Neural cell (in vitro differentiated cells): ENCODE measurements around the gene ITFG1. TPM values are rescaled to one million over a fixed set of nuclear protein-coding genes. Genes with fewer than 3 reads are reported as not detected.

Experiments used
- H2AFZ ChIP-seq: fragments of 200-600, 300-800 bp; sonication (generic), shearing (Covaris generic); 2 replicates; pipeline ENCODE4 v1.6.0; 2014; ENCODE audit warnings: low read depth, mild to moderate bottlenecking, antibody characterized with exemption, low read length, moderate library complexity
- H3F3A ChIP-seq: fragments of 200-600 bp; shearing (Covaris generic); 2 replicates; pipeline ENCODE4 v1.6.1; 2016; ENCODE audit warnings: mild to moderate bottlenecking, moderate library complexity, mixed read lengths, antibody characterized with exemption, low read length; ENCODE audit not compliant: insufficient read depth, poor library complexity, severe bottlenecking
- H3K27ac ChIP-seq: fragments of 200-600, 300-800 bp; sonication (generic), shearing (Covaris generic); 2 replicates; pipeline ENCODE4 v1.5.1; 2014; ENCODE audit warnings: mild to moderate bottlenecking, low read length, moderate library complexity
- H3K27me3 ChIP-seq: fragments of 300-800, 200-600 bp; sonication (generic), shearing (Covaris generic); 2 replicates; pipeline ENCODE4 v1.6.0; 2014; ENCODE audit warnings: mild to moderate bottlenecking, low read depth, low read length, moderate library complexity; ENCODE audit not compliant: insufficient read depth
- H3K36me3 ChIP-seq: fragments of 300-800, 200-600 bp; sonication (generic), shearing (Covaris generic); 2 replicates; pipeline ENCODE4 v1.5.1; 2014; ENCODE audit warnings: mild to moderate bottlenecking, antibody characterized with exemption, low read length, moderate library complexity; ENCODE audit not compliant: insufficient read depth
- H3K4me2 ChIP-seq: fragments of 300-800, 200-600 bp; sonication (generic), shearing (Covaris generic); 2 replicates; pipeline ENCODE4 v1.6.0; 2014; ENCODE audit warnings: mild to moderate bottlenecking, low read length
- H3K4me3 ChIP-seq: fragments of 300-800, 200-600 bp; sonication (generic), shearing (Covaris generic); 2 replicates; pipeline ENCODE4 v1.5.1; 2014; ENCODE audit warnings: mild to moderate bottlenecking, low read length, moderate library complexity
- H3K79me2 ChIP-seq: fragments of 200-600 bp; shearing (Covaris generic); replicated peaks from 2 replicates; pipeline ENCODE4 v1.6.0; 2014; ENCODE audit warnings: mild to moderate bottlenecking, low read length, moderate library complexity; ENCODE audit not compliant: insufficient read depth
- H3K9ac ChIP-seq: fragments of 300-800, 200-600 bp; sonication (generic), shearing (Covaris generic); 2 replicates; pipeline ENCODE4 v1.6.1; 2016; ENCODE audit warnings: mild to moderate bottlenecking, low read length, mixed read lengths
- H3K9me2 ChIP-seq: fragments of 200-600 bp; shearing (Covaris generic); 2 replicates; pipeline ENCODE4 v1.6.1; 2016; ENCODE audit warnings: mild to moderate bottlenecking, low read length, mixed read lengths; ENCODE audit not compliant: insufficient read depth
- H3K9me3 ChIP-seq: fragments of 200-600, 300-800 bp; sonication (generic), shearing (Covaris generic); 2 replicates; pipeline ENCODE4 v1.6.1; 2016; ENCODE audit warnings: mild to moderate bottlenecking, mixed run types, low read length, moderate library complexity, mixed read lengths
- H4K20me1 ChIP-seq: fragments of 200-600 bp; shearing (Covaris generic); 2 replicates; pipeline ENCODE4 v1.6.1; 2016; ENCODE audit warnings: mild to moderate bottlenecking, mixed run types; ENCODE audit not compliant: insufficient read depth
- EP300 ChIP-seq: fragments of 450-650 bp; conservative IDR thresholded peaks from 2 replicates; pipeline ENCODE4 v1.6.1; 2014; ENCODE audit warnings: antibody characterized with exemption, mild to moderate bottlenecking, moderate library complexity; ENCODE audit not compliant: poor library complexity, severe bottlenecking
- EZH2 ChIP-seq: fragments of 200-600, 300-800 bp; shearing (Covaris generic), sonication (generic); IDR thresholded peaks from 2 replicates; pipeline ENCODE4 v1.6.1; 2014; ENCODE audit warnings: antibody characterized with exemption, low read length, borderline replicate concordance, mild to moderate bottlenecking; ENCODE audit not compliant: insufficient read depth, poor library complexity, severe bottlenecking
- MXI1 ChIP-seq: fragments of 450-650 bp; conservative IDR thresholded peaks from 2 replicates; pipeline ENCODE4 v1.6.1; 2014; ENCODE audit warnings: antibody characterized with exemption, mild to moderate bottlenecking; ENCODE audit not compliant: poor library complexity, severe bottlenecking
- POLR2AphosphoS5 ChIP-seq: IDR thresholded peaks from 2 replicates; pipeline ENCODE4 v1.6.1; 2012
- RAD21 ChIP-seq: fragments of 450-650 bp; conservative IDR thresholded peaks from 2 replicates; pipeline ENCODE4 v1.6.1; 2014; ENCODE audit warnings: antibody characterized with exemption, mild to moderate bottlenecking, moderate library complexity
- SMC3 ChIP-seq: fragments of 450-650 bp; conservative IDR thresholded peaks from 2 replicates; pipeline ENCODE4 v1.6.1; 2014; ENCODE audit warnings: antibody characterized with exemption, mild to moderate bottlenecking, moderate library complexity; ENCODE audit not compliant: poor library complexity
- TAF1 ChIP-seq: IDR thresholded peaks from 2 replicates; pipeline ENCODE4 v1.6.1; 2012; ENCODE audit warnings: low read depth
- polyA plus RNA-seq: library from polyadenylated mRNA; depleted of rRNA; stranded (reverse); fragments of >200 nt; gene quantifications from 2 replicates; pipeline ENCODE4 v1.2.3, GENCODE V29; 2014
- TF ChIP-seq, protein P1 (sequence below): IDR thresholded peaks from 2 replicates; pipeline ENCODE4 v1.6.1; 2012; ENCODE audit warnings: borderline replicate concordance
- TF ChIP-seq, protein P2 (sequence below): fragments of 450-650 bp; IDR thresholded peaks from 2 replicates; pipeline ENCODE4 v1.5.1; 2014; ENCODE audit warnings: antibody characterized with exemption, mild to moderate bottlenecking, moderate library complexity; ENCODE audit not compliant: poor library complexity, severe bottlenecking

The ITFG1 gene
- polyA plus RNA-seq, 1 donor from 2014 or later, result 155 TPM

- peaks cover 4% of the 10 kb centered on the region for H3F3A ChIP-seq
- no peaks in the 10 kb centered on the region for H3K9me2 ChIP-seq
- H3K79me2 ChIP-seq, result no peaks in the 10 kb centered on the region
- H3K9ac ChIP-seq, result no peak overlapping the region
- H2AFZ ChIP-seq, result no peak overlapping the region
- no peaks in the 10 kb centered on the region for H3K27me3 ChIP-seq
- H3K9me3 ChIP-seq, result no peaks in the 10 kb centered on the region
- no peaks in the 10 kb centered on the region for H3K36me3 ChIP-seq
- no peaks in the 10 kb centered on the region for H4K20me1 ChIP-seq
- no peak overlapping the region for H3K4me2 ChIP-seq
- H3K27ac ChIP-seq, result no peak overlapping the region
- no peak overlapping the region for H3K4me3 ChIP-seq
- TF ChIP-seq EP300, result no peak
Measured at GRCh38 chr16:47480410-47480809, 19.5 kb upstream of the ITFG1 start.

DNA sequence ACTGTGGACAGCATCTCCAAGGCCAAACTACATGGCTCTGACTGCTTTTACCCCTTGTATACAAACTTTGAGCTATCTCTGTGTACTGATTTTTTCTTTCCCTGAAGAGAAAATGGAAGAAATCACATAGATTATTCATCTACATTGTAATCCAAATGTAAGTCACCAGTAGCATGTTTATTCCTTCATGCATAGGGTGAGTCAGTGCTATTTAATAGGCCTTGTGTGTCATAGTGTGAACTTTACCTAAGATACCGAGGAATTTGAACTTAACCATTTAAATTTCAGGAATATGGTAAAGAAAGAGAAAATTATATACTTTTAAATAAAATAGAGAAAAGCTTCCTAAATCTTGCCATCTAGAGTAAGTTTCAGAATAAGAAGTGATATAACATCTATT, 16.8 kb upstream of the ITFG1 start:
- no peak overlapping the region for H2AFZ ChIP-seq
- H3K79me2 ChIP-seq, result no peaks in the 10 kb centered on the region
- H3K4me3 ChIP-seq, result peak overlapping the region; percentile 31
- no peaks in the 10 kb centered on the region for H3K9me2 ChIP-seq
- peaks cover 4% of the 10 kb centered on the region for H3K36me3 ChIP-seq
- peaks cover 4% of the 10 kb centered on the region for H3F3A ChIP-seq
- peak overlapping the region; percentile 44 for H3K4me2 ChIP-seq
- H3K9ac ChIP-seq, result no peak overlapping the region
- H3K27ac ChIP-seq, result peak overlapping the region; percentile 41
- no peaks in the 10 kb centered on the region for H3K27me3 ChIP-seq
- no peaks in the 10 kb centered on the region for H3K9me3 ChIP-seq
- H4K20me1 ChIP-seq, result no peaks in the 10 kb centered on the region
- TF ChIP-seq SMC3 (no peak), EP300 (no peak), TAF1 (no peak), MXI1 (no peak), POLR2AphosphoS5 (no peak), RAD21 (no peak), EZH2 (no peak)
- TF ChIP-seq, protein P1, sequence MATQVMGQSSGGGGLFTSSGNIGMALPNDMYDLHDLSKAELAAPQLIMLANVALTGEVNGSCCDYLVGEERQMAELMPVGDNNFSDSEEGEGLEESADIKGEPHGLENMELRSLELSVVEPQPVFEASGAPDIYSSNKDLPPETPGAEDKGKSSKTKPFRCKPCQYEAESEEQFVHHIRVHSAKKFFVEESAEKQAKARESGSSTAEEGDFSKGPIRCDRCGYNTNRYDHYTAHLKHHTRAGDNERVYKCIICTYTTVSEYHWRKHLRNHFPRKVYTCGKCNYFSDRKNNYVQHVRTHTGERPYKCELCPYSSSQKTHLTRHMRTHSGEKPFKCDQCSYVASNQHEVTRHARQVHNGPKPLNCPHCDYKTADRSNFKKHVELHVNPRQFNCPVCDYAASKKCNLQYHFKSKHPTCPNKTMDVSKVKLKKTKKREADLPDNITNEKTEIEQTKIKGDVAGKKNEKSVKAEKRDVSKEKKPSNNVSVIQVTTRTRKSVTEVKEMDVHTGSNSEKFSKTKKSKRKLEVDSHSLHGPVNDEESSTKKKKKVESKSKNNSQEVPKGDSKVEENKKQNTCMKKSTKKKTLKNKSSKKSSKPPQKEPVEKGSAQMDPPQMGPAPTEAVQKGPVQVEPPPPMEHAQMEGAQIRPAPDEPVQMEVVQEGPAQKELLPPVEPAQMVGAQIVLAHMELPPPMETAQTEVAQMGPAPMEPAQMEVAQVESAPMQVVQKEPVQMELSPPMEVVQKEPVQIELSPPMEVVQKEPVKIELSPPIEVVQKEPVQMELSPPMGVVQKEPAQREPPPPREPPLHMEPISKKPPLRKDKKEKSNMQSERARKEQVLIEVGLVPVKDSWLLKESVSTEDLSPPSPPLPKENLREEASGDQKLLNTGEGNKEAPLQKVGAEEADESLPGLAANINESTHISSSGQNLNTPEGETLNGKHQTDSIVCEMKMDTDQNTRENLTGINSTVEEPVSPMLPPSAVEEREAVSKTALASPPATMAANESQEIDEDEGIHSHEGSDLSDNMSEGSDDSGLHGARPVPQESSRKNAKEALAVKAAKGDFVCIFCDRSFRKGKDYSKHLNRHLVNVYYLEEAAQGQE, result no peak
- TF ChIP-seq, protein P2, sequence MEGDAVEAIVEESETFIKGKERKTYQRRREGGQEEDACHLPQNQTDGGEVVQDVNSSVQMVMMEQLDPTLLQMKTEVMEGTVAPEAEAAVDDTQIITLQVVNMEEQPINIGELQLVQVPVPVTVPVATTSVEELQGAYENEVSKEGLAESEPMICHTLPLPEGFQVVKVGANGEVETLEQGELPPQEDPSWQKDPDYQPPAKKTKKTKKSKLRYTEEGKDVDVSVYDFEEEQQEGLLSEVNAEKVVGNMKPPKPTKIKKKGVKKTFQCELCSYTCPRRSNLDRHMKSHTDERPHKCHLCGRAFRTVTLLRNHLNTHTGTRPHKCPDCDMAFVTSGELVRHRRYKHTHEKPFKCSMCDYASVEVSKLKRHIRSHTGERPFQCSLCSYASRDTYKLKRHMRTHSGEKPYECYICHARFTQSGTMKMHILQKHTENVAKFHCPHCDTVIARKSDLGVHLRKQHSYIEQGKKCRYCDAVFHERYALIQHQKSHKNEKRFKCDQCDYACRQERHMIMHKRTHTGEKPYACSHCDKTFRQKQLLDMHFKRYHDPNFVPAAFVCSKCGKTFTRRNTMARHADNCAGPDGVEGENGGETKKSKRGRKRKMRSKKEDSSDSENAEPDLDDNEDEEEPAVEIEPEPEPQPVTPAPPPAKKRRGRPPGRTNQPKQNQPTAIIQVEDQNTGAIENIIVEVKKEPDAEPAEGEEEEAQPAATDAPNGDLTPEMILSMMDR, result no peak
